ENCODE results near the gene ST7.

DNA sequence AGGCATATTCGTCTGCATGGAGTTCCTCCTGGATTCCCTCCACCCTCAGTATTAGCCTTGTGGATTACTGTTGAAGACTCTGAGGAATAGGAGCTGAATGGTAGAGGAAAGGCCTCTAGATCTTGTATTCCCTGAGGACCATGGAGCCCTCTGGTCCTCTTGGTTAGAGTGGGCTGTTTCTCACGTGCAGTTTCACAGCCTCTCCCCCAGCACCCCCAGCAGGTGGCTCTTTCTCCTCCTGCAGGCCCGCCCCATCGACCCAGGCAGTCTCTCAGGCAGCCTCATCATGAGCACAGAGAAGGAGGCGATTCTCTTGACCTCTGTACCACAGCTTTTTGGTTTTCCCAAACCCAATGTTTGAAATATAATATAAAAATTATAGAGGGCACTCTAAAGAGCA is 267.5 kb downstream of the ST7 start:
- TF ChIP-seq, protein P1, sequence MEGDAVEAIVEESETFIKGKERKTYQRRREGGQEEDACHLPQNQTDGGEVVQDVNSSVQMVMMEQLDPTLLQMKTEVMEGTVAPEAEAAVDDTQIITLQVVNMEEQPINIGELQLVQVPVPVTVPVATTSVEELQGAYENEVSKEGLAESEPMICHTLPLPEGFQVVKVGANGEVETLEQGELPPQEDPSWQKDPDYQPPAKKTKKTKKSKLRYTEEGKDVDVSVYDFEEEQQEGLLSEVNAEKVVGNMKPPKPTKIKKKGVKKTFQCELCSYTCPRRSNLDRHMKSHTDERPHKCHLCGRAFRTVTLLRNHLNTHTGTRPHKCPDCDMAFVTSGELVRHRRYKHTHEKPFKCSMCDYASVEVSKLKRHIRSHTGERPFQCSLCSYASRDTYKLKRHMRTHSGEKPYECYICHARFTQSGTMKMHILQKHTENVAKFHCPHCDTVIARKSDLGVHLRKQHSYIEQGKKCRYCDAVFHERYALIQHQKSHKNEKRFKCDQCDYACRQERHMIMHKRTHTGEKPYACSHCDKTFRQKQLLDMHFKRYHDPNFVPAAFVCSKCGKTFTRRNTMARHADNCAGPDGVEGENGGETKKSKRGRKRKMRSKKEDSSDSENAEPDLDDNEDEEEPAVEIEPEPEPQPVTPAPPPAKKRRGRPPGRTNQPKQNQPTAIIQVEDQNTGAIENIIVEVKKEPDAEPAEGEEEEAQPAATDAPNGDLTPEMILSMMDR (IDR thresholded peaks at IDR 0.05; ENCODE audit: poor library complexity): no peak
- TF ChIP-seq EZH2phosphoT487 (IDR thresholded peaks at IDR 0.05; ENCODE audit: low read depth, severe bottlenecking, unreplicated experiment): no peak

Measured in hepatocyte (in vitro differentiated cells).